ENCODE data around the gene ABCG2. TPM values are rescaled to one million over a fixed set of nuclear protein-coding genes. Genes with fewer than 3 reads are reported as not detected.

ABCG2 gene
- total and polyA plus RNA-seq, 4 donors: 15.8 to 64.2 (median 23.5) TPM

DNA sequence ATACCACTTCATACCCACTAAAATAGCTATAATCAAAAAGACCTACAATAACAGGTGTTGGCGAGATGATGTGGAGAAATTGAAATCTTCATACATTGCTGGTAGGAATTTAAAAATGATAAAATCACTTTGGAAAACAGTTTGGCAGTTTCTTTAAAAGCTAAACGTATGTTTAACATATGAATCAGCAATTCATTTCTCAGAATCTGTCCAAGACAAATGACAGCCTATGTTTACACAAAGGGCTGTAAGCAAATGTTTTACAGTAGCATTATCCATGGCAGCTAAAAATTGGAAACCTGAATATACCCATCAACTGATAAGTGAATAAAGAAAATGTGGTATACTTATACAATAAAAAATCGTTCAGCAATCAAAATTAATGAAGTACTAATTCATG, 33.0 kb upstream of the ABCG2 start:
- no peaks in the 10 kb centered on the region for H3K4me1 ChIP-seq (ENCODE audit: control insufficient read depth, insufficient read depth, low read length)
- no CpG with 5 or more reads among the region's 3 CpGs for WGBS (ENCODE audit: insufficient coverage)
- H3K27ac ChIP-seq (ENCODE audit: low read depth, low read length): no peak overlapping the region
- DNase-seq (ENCODE audit: low read depth in 4 of 6, low spot score in 6 of 6): no peak
- H3K27me3 ChIP-seq (ENCODE audit: control insufficient read depth, insufficient read depth, low read length): no peaks in the 10 kb centered on the region
- H3K36me3 ChIP-seq (ENCODE audit: control insufficient read depth, insufficient read depth, low read length): no peaks in the 10 kb centered on the region
- no peaks in the 10 kb centered on the region for H3K9me3 ChIP-seq (ENCODE audit: control insufficient read depth, insufficient read depth, low read length)
- no peak overlapping the region for H3K4me3 ChIP-seq (ENCODE audit: low read depth, low read length)

DNA sequence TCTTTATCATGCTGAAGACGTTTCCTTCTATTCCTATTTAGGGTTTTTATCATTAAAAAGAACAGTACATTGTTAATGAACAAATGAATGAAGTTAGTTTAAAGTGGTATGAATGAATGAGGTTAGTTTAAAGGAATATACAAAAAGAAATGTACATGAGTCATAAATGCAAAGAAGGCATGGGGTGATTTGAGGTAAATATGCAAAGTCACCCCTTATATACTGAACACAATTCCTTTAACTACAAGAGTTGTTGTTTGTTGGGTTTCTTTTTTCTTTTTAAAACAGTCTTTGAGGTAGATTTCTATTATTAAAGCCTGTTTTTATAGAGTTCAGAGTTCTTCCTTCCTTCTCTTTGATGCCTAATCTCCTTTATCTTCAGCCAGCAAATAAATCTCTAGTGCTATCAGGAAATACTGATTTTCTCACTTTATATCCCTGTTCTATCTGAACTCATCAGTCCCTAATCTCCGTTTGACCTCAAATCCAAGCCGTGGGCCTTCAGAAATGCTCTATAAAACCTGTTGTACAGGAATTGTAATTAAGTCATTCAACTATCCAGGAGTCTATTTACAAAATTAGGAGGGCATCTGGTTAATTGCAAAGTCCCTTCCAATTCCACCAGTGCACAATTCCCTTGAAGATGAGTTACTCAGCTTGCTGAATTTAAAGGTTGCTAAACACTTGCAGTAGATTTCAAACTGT, 31.6 kb upstream of the ABCG2 start:
- H3K9me3 ChIP-seq (ENCODE audit: control insufficient read depth, insufficient read depth, low read length): no peaks in the 10 kb centered on the region
- no CpG with 5 or more reads among the region's 3 CpGs for WGBS (ENCODE audit: insufficient coverage)
- no peaks in the 10 kb centered on the region for H3K4me1 ChIP-seq (ENCODE audit: control insufficient read depth, insufficient read depth, low read length)
- H3K4me3 ChIP-seq (ENCODE audit: low read depth, low read length): no peak overlapping the region
- no peaks in the 10 kb centered on the region for H3K36me3 ChIP-seq (ENCODE audit: control insufficient read depth, insufficient read depth, low read length)
- H3K27ac ChIP-seq (ENCODE audit: low read depth, low read length): no peak overlapping the region
- H3K27me3 ChIP-seq (ENCODE audit: control insufficient read depth, insufficient read depth, low read length): no peaks in the 10 kb centered on the region
- DNase-seq (ENCODE audit: low read depth in 4 of 6, low spot score in 6 of 6): no peak

DNA sequence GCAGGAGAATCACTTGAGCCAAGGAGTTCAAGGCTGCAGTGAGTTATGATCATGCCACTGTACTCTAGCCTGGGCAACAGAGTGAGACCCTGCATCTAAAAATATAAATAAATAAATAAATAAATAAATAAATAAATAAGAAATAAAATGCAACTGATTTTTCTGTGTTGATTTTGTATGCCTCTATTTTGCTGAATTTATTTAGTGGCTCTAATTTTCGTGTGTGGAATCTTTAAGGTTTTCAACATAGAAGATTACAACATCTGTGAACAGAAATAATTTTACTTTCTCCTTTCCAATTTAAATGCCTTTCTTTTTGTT, 30.9 kb upstream of the ABCG2 start:
- Histone ChIP-seq H3K4me3 (ENCODE audit: low read depth, low read length) (no peak overlapping the region), H3K27me3 (ENCODE audit: control insufficient read depth, insufficient read depth, low read length) (no peaks in the 10 kb centered on the region), H3K9me3 (ENCODE audit: control insufficient read depth, insufficient read depth, low read length) (no peaks in the 10 kb centered on the region), H3K4me1 (ENCODE audit: control insufficient read depth, insufficient read depth, low read length) (no peaks in the 10 kb centered on the region), H3K36me3 (ENCODE audit: control insufficient read depth, insufficient read depth, low read length) (no peaks in the 10 kb centered on the region), H3K27ac (ENCODE audit: low read depth, low read length) (no peak overlapping the region)
- DNase-seq (ENCODE audit: low read depth in 4 of 6, low spot score in 6 of 6): no peak
- no CpG with 5 or more reads among the region's 1 CpG for WGBS (ENCODE audit: insufficient coverage)

DNA sequence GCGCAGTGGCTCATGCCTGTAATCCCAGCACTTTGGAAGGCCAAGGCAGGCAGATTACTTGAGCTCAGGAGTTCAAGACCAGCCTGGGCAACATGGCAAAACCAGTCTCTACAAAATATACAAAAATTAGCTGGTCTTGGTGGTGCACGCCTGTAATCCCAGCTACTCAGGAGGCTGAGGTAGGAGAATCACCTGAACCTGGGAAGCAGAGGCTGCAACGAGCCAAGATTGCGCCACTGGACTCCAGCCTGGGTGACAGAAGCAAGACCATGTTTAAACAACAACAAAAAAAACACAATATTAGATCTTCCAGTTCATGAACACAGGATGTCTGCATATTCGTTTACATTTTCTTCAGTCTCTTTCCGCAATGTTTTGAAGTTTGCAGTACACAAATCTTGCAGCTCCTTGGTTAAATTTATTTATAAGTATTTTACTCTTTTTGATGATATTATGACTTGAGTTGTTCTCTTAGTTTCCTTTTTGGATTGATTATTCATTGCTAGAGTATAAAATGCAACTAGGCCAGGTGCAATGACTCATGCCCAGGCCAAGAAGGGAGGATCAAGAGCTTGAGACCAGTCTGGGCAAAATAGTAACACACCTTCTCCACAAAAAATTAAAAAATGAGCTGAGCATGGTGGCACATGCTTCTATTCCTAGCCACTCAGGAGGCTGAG, 30.4 kb upstream of the ABCG2 start:
- no peaks in the 10 kb centered on the region for H3K36me3 ChIP-seq (ENCODE audit: control insufficient read depth, insufficient read depth, low read length)
- H3K27ac ChIP-seq (ENCODE audit: low read depth, low read length): no peak overlapping the region
- H3K27me3 ChIP-seq (ENCODE audit: control insufficient read depth, insufficient read depth, low read length): no peaks in the 10 kb centered on the region
- H3K9me3 ChIP-seq (ENCODE audit: control insufficient read depth, insufficient read depth, low read length): no peaks in the 10 kb centered on the region
- DNase-seq (ENCODE audit: low read depth in 4 of 6, low spot score in 6 of 6): no peak
- no peaks in the 10 kb centered on the region for H3K4me1 ChIP-seq (ENCODE audit: control insufficient read depth, insufficient read depth, low read length)
- no peak overlapping the region for H3K4me3 ChIP-seq (ENCODE audit: low read depth, low read length)
- 100% methylated on average over 2 of the region's 6 CpGs for WGBS (ENCODE audit: insufficient coverage)

DNA sequence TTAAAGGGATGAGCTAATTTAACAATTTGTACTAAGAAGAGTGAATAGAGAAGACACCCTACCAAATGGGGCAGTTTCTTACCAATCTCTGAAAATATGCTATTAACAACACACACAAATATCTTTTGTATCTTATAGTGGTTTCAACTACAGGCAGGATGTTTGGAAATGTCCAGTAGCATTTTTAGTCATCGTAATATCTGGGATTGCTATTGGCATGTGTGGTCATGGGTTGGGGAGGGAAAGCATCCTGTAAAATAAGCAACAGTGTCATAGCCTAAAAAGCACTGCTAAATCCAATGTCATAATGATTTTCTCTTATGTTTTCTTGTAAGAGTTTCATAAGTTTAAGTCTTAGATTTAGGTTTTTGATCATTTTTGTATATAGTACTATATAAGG, 29.3 kb upstream of the ABCG2 start:
- no peak for DNase-seq (ENCODE audit: low read depth in 4 of 6, low spot score in 6 of 6)
- Histone ChIP-seq H3K27ac (ENCODE audit: low read depth, low read length) (no peak overlapping the region), H3K27me3 (ENCODE audit: control insufficient read depth, insufficient read depth, low read length) (no peaks in the 10 kb centered on the region), H3K9me3 (ENCODE audit: control insufficient read depth, insufficient read depth, low read length) (no peaks in the 10 kb centered on the region), H3K4me1 (ENCODE audit: control insufficient read depth, insufficient read depth, low read length) (no peaks in the 10 kb centered on the region), H3K36me3 (ENCODE audit: control insufficient read depth, insufficient read depth, low read length) (no peaks in the 10 kb centered on the region), H3K4me3 (ENCODE audit: low read depth, low read length) (no peak overlapping the region)
- no CpG with 5 or more reads among the region's 1 CpG for WGBS (ENCODE audit: insufficient coverage)

DNA sequence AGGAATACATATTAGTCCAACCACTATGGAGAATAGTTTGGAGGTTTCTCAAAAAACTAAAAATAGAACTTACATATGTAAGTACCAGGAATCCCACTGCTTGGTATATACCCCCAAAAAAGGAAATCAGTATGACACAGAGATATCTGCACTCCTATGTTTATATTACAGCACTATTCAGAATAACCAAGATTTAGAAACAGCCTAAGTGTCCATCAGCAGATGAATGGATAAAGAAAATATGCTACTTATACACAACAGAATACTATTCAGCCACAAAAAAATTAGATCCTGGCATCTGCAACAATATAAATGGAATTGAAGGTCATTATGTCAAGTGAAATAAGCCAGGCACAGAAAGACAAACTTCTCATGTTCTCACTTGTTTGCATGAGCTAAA, 27.5 kb upstream of the ABCG2 start:
- H3K27ac ChIP-seq (ENCODE audit: low read depth, low read length): no peak overlapping the region
- no peak for DNase-seq (ENCODE audit: low read depth in 4 of 6, low spot score in 6 of 6)

DNA sequence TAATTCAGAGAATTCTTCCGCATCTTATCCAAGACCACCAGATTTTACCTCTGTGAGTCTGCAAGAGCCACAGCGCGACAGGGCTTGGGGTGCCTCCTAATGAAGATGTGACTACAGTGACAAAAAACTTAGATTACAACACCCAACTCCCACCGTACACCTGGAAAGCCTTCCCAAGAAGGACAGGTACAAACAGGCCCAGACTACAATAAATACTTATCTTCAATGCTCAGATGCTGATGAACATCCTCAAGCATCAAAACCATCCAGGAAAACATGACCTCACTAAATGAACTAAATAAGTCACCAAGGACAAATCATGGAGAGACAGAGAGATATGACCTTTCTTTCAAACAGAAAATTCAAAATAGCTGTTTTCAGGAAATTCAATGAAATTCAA, 20.8 kb upstream of the ABCG2 start:
- Histone ChIP-seq H3K36me3 (ENCODE audit: control insufficient read depth, insufficient read depth, low read length) (no peaks in the 10 kb centered on the region), H3K27ac (ENCODE audit: low read depth, low read length) (no peak overlapping the region)
- 100% methylated on average over 4 of the region's 4 CpGs for WGBS (ENCODE audit: insufficient coverage)

More for the DNA sequence above, 27.5 kb upstream of the ABCG2 start:
- Histone ChIP-seq H3K9me3 (ENCODE audit: control insufficient read depth, insufficient read depth, low read length) (no peaks in the 10 kb centered on the region), H3K4me1 (ENCODE audit: control insufficient read depth, insufficient read depth, low read length) (no peaks in the 10 kb centered on the region), H3K4me3 (ENCODE audit: low read depth, low read length) (no peak overlapping the region), H3K36me3 (ENCODE audit: control insufficient read depth, insufficient read depth, low read length) (no peaks in the 10 kb centered on the region), H3K27me3 (ENCODE audit: control insufficient read depth, insufficient read depth, low read length) (no peaks in the 10 kb centered on the region)

DNA sequence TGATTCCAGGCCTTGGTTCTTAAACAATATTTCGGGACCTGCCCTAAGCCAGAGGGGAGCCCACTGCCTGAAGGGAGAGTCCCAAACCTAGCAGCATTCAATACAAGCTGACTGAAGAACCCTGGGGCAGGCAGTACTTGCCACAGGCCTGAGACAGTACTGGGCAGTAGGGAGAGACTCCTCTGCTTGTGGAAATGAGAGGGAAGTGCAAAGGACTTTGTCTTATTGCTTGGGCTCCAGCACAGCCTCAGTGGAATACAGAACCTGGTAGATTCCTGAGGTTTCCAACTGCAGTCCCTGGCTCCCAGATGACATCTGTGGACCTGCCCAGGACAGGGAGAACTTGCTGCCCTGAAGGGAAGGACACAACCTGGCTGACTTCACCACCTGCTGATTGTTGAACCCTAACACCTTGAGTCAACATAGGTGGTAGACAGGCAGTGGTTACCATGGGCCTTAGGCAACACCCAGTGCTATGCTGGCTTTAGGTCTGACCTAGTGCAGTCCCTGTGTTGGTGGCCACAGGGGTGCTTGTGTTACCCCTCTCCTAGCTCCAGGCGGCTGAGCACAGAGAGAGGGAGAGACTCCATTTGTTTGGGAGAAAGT, 20.3 kb upstream of the ABCG2 start:
- no peaks in the 10 kb centered on the region for H3K4me1 ChIP-seq (ENCODE audit: control insufficient read depth, insufficient read depth, low read length)
- no peak overlapping the region for H3K4me3 ChIP-seq (ENCODE audit: low read depth, low read length)
- no peaks in the 10 kb centered on the region for H3K9me3 ChIP-seq (ENCODE audit: control insufficient read depth, insufficient read depth, low read length)
- no peak for DNase-seq (ENCODE audit: low read depth in 4 of 6, low spot score in 6 of 6)
- 100% methylated on average over 1 of the region's 2 CpGs for WGBS (ENCODE audit: insufficient coverage)
- H3K27me3 ChIP-seq (ENCODE audit: control insufficient read depth, insufficient read depth, low read length): no peaks in the 10 kb centered on the region
- H3K36me3 ChIP-seq (ENCODE audit: control insufficient read depth, insufficient read depth, low read length): no peaks in the 10 kb centered on the region
- no peak overlapping the region for H3K27ac ChIP-seq (ENCODE audit: low read depth, low read length)

More for the DNA sequence above, 20.8 kb upstream of the ABCG2 start:
- Histone ChIP-seq H3K9me3 (ENCODE audit: control insufficient read depth, insufficient read depth, low read length) (no peaks in the 10 kb centered on the region), H3K4me1 (ENCODE audit: control insufficient read depth, insufficient read depth, low read length) (no peaks in the 10 kb centered on the region), H3K4me3 (ENCODE audit: low read depth, low read length) (no peak overlapping the region), H3K27me3 (ENCODE audit: control insufficient read depth, insufficient read depth, low read length) (no peaks in the 10 kb centered on the region)
- DNase-seq (ENCODE audit: low read depth in 4 of 6, low spot score in 6 of 6): no peak

DNA sequence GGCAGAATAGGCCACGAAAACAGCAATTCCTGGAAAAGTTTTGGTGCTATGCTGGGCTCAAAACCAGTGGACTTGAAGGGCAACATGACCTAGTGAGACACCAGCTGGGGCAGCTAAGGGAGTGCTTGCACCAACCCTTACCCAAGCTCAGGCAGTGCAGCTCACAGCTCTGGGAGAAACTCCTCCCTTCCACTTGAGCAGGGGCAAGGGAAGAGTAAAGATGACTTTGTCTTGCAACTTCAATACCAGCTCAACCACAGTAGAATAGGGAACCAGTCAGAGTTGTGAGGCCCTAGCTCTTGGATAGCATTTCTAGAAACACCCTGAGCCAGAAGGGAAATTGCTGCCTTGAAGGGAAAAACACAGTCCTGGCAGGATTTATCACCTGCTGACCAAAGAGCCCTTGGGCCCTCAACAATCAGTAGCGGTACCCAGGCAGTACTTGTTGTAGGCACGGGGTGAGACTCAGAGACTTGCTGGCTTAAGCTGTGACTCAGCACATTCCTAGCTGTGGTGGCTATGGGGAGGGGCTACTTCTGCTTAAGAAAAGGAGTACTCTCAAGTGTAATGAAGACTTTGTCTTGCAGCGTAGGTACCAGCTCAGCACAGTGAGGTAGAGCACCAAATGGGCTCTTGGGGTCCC, 19.7 kb upstream of the ABCG2 start:
- H3K27ac ChIP-seq (ENCODE audit: low read depth, low read length): no peak overlapping the region
- no peak overlapping the region for H3K4me3 ChIP-seq (ENCODE audit: low read depth, low read length)
- DNase-seq (ENCODE audit: low read depth in 4 of 6, low spot score in 6 of 6): no peak
- no peaks in the 10 kb centered on the region for H3K36me3 ChIP-seq (ENCODE audit: control insufficient read depth, insufficient read depth, low read length)
- 67% methylated on average over 4 of the region's 4 CpGs for WGBS (ENCODE audit: insufficient coverage)
- no peaks in the 10 kb centered on the region for H3K4me1 ChIP-seq (ENCODE audit: control insufficient read depth, insufficient read depth, low read length)
- no peaks in the 10 kb centered on the region for H3K27me3 ChIP-seq (ENCODE audit: control insufficient read depth, insufficient read depth, low read length)
- no peaks in the 10 kb centered on the region for H3K9me3 ChIP-seq (ENCODE audit: control insufficient read depth, insufficient read depth, low read length)

DNA sequence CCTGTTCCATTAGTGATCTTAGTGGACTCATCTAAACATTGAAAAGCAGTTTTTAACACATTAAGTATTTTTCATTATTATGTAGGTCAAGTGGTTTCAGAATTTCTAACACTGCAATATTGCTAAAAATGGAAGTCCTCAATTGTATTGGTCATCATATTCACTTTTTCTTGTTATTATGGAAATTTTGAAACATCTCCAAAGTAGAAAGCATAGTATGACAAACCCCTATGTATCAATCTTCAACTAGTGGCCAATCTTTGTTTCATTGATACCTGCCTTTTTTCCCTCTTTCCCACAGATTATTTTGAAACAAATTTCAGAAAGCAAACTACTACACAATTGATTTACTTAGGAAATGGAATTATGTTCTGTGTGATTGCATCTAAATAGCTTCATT, 14.5 kb upstream of the ABCG2 start:
- Histone ChIP-seq H3K4me3 (ENCODE audit: low read depth, low read length) (no peak overlapping the region), H3K27me3 (ENCODE audit: control insufficient read depth, insufficient read depth, low read length) (no peaks in the 10 kb centered on the region), H3K9me3 (ENCODE audit: control insufficient read depth, insufficient read depth, low read length) (no peaks in the 10 kb centered on the region), H3K36me3 (ENCODE audit: control insufficient read depth, insufficient read depth, low read length) (no peaks in the 10 kb centered on the region), H3K4me1 (ENCODE audit: control insufficient read depth, insufficient read depth, low read length) (no peaks in the 10 kb centered on the region), H3K27ac (ENCODE audit: low read depth, low read length) (no peak overlapping the region)
- DNase-seq (ENCODE audit: low read depth in 4 of 6, low spot score in 6 of 6): no peak

Data from spinal cord (tissue), 10 donors.